Muscle of leg (tissue), 11 donors: ENCODE data around the gene KIZ. TPM values are rescaled to one million over a fixed set of nuclear protein-coding genes. Genes with fewer than 3 reads are reported as not detected.

Experiments used
- DNase-seq: peaks from one replicate; pipeline ENCODE4 v3.0.0; 2013
- H3K27ac ChIP-seq: one replicate; pipeline ENCODE4 v1.5.1; 2013; ENCODE audit warnings: mild to moderate bottlenecking, low read length, control low read depth
- H3K27me3 ChIP-seq: one replicate; pipeline ENCODE4 v1.6.1; 2013; ENCODE audit warnings: low read length; ENCODE audit not compliant: control insufficient read depth, insufficient read depth
- H3K36me3 ChIP-seq: one replicate; pipeline ENCODE4 v1.6.1; 2013; ENCODE audit warnings: low read length; ENCODE audit not compliant: control insufficient read depth, insufficient read depth
- H3K4me1 ChIP-seq: one replicate; pipeline ENCODE4 v1.6.1; 2013; ENCODE audit warnings: low read length; ENCODE audit not compliant: control insufficient read depth, insufficient read depth
- H3K4me3 ChIP-seq: one replicate; pipeline ENCODE4 v1.5.1; 2013; ENCODE audit warnings: low read length, control low read depth
- H3K9me3 ChIP-seq: replicated peaks from 2 replicates; pipeline ENCODE4 v1.6.1; 2013; ENCODE audit warnings: low read depth, low read length; ENCODE audit not compliant: control insufficient read depth
- WGBS: methylation state at CpG from one replicate; pipeline ENCODE4 v1.1.5; 2013; ENCODE audit warnings: missing lambda C conversion rate; ENCODE audit not compliant: insufficient coverage; 5-methylcytosine and 5-hydroxymethylcytosine counted together
- polyA plus RNA-seq, 8 donors: library from polyadenylated mRNA; unstranded; fragments of 120-200 nt; gene quantifications; one replicate each; pipeline versions ENCODE4 v1.2.1 to v1.2.3, GENCODE V29; 2013; ENCODE audit warnings: inconsistent platforms in 1 of 8, low replicate concordance in 1 of 8; ENCODE audit not compliant: insufficient read length in 8 of 8, insufficient read depth in 1 of 8
- total RNA-seq: library from RNA; stranded (reverse); fragments of 120-200 nt; gene quantifications from one replicate; pipeline ENCODE4 v1.2.4, GENCODE V29; 2013

Gene KIZ
- total and polyA plus RNA-seq, 9 donors: 12.8 to 18.5 (median 15.6) TPM

DNA sequence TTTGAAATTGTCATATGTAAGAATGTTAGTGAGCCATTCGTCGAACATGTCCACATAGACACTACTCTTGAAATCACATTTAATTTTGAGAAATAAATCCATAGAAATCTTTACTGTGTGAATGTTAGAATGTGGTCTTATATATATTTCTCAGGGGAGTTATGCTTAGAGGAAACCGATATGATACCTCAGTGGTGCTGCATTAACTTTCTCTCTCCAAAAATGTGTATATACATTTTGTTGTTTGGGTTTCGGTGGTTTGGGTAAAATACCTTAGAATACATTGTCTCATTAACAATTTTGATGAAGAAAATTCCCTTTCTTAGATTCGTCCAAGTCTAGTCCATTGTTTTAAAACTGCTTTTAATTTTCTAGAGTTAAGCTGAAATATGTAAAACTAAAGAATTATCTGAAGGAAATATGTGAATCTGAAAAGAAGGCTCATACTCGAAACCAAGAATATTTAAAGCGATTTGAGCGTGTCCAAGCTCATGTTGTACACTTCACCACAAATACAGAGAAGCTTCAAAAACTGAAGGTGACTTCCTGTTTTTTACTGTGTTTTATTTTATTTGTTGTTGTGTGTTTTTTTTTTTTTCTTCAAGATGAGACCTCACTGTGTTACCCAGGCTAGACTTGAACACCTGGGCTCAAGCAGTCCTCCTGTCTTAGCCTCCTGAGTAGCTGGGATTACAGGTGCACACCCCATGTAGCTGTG is 10.3 kb downstream of the KIZ start:
- H3K4me3 ChIP-seq: no peak overlapping the region
- WGBS: no CpG with 5 or more reads among the region's 8 CpGs
- peaks cover 30% of the 10 kb centered on the region for H3K36me3 ChIP-seq
- H3K4me1 ChIP-seq: no peaks in the 10 kb centered on the region
- H3K27ac ChIP-seq: no peak overlapping the region
- DNase-seq: no peak
- no peaks in the 10 kb centered on the region for H3K9me3 ChIP-seq
- H3K27me3 ChIP-seq: no peaks in the 10 kb centered on the region

DNA sequence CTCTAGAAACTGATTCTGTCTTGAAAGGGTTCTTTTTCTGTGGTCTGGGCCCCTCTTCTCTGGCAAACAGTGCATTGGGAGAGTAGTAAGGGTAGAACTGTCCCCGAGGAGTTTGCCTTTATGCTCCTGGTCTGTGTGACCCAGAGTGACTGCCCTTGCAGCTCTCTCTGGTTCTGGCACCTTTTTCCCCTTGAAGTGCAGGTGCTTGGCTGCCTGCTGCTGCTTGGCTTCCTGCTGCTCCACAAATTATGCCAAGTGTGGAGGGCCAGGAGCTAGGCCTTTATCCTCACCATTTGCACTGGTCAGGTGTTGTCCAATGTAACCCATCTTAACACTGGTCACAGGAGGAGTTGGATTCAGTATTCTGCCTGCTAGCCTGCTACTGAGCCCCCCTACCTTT is 11.2 kb downstream of the KIZ start:
- H3K4me3 ChIP-seq: no peak overlapping the region
- no peaks in the 10 kb centered on the region for H3K9me3 ChIP-seq
- no peak for DNase-seq
- WGBS: 90% methylated on average over 1 of the region's 1 CpG
- no peaks in the 10 kb centered on the region for H3K27me3 ChIP-seq
- H3K36me3 ChIP-seq: peaks cover 24% of the 10 kb centered on the region
- H3K27ac ChIP-seq: no peak overlapping the region
- H3K4me1 ChIP-seq: no peaks in the 10 kb centered on the region

DNA sequence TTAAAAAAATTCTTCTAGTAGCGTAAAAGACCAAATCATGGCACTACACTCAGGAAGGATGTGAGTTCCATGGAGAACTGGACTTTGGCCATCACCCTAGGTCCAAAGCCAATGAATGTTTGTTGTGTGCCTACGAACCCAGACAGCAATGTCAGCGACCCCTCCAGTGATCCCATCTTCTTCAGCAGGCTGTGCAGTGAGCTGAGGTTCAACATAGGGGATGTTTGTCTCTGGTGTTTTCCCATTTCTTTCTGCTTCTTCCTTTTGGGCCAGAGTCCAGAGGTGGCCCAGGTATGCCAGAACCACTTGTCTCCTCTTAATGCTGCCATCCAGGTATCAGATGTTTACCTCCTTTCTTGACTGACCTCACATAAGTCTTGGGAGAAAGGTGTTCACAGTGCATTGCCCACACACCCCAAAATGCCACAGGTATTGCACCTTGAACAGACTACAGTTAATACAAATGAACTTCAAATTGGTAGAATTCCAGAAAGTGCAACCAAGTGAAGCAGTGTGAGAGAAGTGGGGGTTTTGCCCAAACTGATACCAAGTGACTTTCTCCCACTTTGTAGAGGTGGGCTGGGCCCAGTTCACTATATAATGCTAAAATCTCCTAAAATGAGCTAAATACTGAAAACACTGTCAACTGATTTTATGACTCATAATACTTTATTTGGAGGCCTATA is 14.1 kb downstream of the KIZ start:
- no peaks in the 10 kb centered on the region for H3K27me3 ChIP-seq
- H3K27ac ChIP-seq: no peak overlapping the region
- no peak for DNase-seq
- 80% methylated on average over 1 of the region's 3 CpGs for WGBS
- no peaks in the 10 kb centered on the region for H3K4me1 ChIP-seq
- H3K36me3 ChIP-seq: peaks cover 13% of the 10 kb centered on the region
- H3K4me3 ChIP-seq: no peak overlapping the region
- H3K9me3 ChIP-seq: no peaks in the 10 kb centered on the region

DNA sequence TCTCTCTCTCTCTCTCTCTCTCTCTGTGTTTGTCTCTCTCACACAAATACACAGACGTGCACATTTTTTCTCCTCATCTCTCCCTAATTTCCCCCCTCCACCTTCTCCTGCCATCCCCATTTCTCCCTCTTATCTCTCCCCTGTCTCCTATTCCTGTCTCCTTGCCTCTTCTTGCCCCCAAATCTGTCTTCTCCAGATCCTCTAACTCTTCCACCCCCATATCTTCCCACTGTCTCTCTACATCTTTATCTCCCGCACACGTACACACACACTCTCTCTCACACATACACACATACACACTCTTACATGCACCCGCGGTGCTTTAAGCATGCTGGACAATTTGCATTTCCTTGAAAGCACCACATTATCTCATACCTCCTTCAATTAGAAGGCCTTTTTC is 15.9 kb downstream of the KIZ start:
- WGBS: 87% methylated on average over 5 of the region's 5 CpGs
- no peak for DNase-seq
- Histone ChIP-seq H3K27me3 (no peaks in the 10 kb centered on the region), H3K4me1 (no peaks in the 10 kb centered on the region), H3K36me3 (peaks cover 13% of the 10 kb centered on the region), H3K9me3 (no peaks in the 10 kb centered on the region), H3K4me3 (no peak overlapping the region), H3K27ac (no peak overlapping the region)

DNA sequence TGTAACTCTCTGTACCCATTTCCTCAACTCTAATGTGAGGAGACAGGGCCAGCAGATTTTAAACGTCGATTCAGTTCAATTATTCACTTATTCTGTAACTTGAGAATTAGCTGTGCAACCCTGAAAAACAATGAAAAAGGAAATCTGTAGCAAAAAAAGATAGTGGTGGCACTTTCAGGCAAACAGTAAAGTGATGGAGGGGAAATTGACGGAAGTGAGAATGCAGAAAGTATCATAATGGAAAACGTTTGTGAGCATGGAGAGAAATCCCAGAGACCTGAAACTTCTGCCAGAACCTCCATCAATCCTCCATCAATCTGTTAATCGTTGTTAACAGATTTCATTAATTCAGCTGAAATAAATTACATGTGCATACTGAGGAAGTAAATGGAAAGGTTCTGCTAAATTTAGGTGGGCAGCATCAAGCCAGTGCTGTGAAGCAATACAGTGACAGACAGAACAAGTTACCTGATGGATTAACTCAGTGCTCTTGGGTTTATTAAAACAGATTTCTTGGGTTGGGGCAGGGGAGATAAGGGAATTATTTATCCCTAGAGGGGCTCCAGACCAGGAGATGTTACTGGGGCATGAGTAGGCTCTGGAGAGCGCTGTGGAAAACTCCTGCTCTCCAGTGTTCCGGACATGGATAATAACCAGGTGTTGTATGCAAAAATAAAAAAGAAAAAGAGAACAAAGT is 17.5 kb downstream of the KIZ start:
- Histone ChIP-seq H3K4me3 (no peak overlapping the region), H3K9me3 (no peaks in the 10 kb centered on the region), H3K27ac (no peak overlapping the region), H3K36me3 (peaks cover 12% of the 10 kb centered on the region), H3K4me1 (no peaks in the 10 kb centered on the region), H3K27me3 (no peaks in the 10 kb centered on the region)
- no peak for DNase-seq
- 100% methylated on average over 1 of the region's 7 CpGs for WGBS

DNA sequence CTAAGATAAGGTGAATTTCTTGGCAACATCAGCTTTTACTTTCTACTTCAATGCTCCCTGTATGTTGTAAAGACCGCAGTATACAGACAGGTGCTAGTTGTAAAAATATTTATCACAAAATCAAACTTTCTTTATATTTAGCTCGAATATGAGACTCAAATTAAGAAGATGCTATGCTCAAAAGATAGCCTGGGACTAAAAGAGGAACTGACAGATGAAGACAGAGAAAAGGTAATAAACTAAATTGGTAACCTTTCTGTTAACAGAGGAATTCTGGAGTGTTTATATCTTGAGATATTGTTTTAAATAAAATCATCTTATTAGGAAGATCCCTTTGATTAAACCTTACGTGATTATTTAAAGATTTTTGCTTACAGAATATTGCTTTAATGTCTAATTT is 19.5 kb downstream of the KIZ start:
- H3K27me3 ChIP-seq: no peaks in the 10 kb centered on the region
- no peaks in the 10 kb centered on the region for H3K4me1 ChIP-seq
- no CpG with 5 or more reads among the region's 3 CpGs for WGBS
- H3K4me3 ChIP-seq: no peak overlapping the region
- no peak for DNase-seq
- H3K9me3 ChIP-seq: no peaks in the 10 kb centered on the region
- peaks cover 11% of the 10 kb centered on the region for H3K36me3 ChIP-seq
- H3K27ac ChIP-seq: no peak overlapping the region

DNA sequence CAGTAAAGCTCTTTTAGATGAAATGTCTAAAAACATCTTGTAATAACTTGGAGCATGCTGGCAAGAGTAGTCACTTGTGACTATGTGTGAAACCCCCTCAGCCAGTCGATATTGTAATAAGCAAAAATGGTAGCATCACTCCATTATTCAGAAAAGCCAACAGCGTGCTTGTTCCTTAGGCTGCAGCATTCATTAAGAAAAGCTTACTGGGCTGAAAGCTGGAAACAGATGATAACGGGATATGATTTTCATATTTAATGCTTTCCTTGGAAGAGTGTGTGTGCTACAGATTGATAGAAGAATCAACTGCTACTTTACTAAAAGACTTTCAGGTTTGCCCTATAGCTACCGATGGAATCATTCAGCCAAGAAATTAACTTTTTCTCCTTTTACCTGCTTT is 20.3 kb downstream of the KIZ start:
- H3K27ac ChIP-seq: no peak overlapping the region
- no peak overlapping the region for H3K4me3 ChIP-seq
- no CpG with 5 or more reads among the region's 4 CpGs for WGBS
- no peaks in the 10 kb centered on the region for H3K4me1 ChIP-seq
- no peak for DNase-seq
- peaks cover 8% of the 10 kb centered on the region for H3K36me3 ChIP-seq
- H3K27me3 ChIP-seq: no peaks in the 10 kb centered on the region
- no peaks in the 10 kb centered on the region for H3K9me3 ChIP-seq

DNA sequence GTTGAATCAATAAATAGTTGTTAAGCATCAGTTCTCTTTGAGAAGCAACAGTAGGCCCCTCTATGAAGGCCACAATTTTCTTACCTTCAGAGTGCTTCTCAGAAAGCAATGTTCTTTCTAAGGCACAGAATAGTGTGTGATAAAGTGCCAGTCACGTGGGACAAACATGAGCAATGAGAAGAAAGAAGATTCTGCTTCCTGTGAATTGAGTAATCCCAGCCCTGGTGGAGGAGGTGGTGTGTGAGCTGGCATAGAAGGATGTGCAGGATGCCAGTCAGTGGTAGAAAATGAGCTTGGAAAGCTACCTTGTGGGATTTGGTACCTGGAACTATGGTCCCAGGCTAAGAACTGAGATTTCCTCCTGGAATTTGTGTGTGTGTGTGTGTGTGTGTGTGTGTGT is 21.7 kb downstream of the KIZ start:
- Histone ChIP-seq H3K4me1 (no peaks in the 10 kb centered on the region), H3K27me3 (no peaks in the 10 kb centered on the region), H3K4me3 (no peak overlapping the region), H3K36me3 (peaks cover 7% of the 10 kb centered on the region), H3K9me3 (no peaks in the 10 kb centered on the region), H3K27ac (no peak overlapping the region)
- DNase-seq: no peak
- WGBS: 71% methylated on average over 1 of the region's 1 CpG

DNA sequence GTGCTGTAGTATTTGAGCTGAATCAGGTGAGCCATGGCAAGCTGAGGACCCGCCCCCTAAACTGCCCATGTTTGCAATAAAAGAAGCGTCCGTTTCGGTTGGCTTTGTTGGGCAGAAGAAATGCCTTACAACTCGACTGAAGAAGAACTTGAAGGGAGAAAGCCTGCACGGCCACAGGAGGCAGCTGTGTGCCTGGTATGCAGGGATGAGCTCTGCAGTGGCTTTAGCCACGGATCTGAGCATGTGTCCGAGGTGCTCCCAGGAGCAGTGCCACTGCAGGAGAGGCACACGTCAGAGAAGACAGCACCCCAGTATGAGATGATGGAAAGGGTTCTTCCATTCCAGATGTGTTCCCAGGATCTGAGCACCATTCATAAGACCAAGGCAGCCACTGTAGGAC is 23.5 kb downstream of the KIZ start:
- Histone ChIP-seq H3K9me3 (no peaks in the 10 kb centered on the region), H3K27me3 (no peaks in the 10 kb centered on the region), H3K36me3 (peaks cover 7% of the 10 kb centered on the region), H3K4me1 (no peaks in the 10 kb centered on the region), H3K4me3 (no peak overlapping the region), H3K27ac (no peak overlapping the region)
- DNase-seq: no peak
- 85% methylated on average over 6 of the region's 9 CpGs for WGBS

DNA sequence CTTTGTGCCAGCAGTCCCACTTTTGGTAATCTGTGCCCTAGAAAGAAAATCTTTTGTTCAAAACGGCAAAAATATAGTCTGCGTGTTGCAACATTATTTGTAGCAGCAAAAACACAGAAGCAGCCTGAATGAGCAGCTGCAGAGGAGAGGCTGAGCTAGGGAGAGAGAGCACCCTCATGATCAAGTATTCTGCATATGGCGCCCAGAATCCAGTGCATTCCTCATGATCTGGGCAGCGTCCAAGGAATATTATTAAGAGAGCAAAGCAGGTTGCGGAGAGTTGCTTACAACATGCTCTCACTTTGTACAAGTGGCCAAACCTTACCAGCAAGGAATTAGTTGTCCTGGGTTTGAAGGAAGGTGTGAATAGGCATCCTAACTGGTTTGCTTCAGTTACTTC is 25.9 kb downstream of the KIZ start:
- no peaks in the 10 kb centered on the region for H3K9me3 ChIP-seq

More for the DNA sequence above, 25.9 kb downstream of the KIZ start:
- no peak overlapping the region for H3K4me3 ChIP-seq
- no peaks in the 10 kb centered on the region for H3K27me3 ChIP-seq
- H3K4me1 ChIP-seq: no peaks in the 10 kb centered on the region
- no peak overlapping the region for H3K27ac ChIP-seq
- WGBS: 76% methylated on average over 2 of the region's 5 CpGs
- DNase-seq: no peak
- peaks cover 7% of the 10 kb centered on the region for H3K36me3 ChIP-seq
